PC-9 (cell line): Measurements from ENCODE around the gene PSMA7. TPM values are rescaled to one million over a fixed set of nuclear protein-coding genes. Genes with fewer than 3 reads are reported as not detected.

Source experiments
- BruUV-seq: library from RNA; stranded (reverse); fragments of 400-500 nt; replicated peaks from 2 replicates; lab custom pipeline; 2021; lab: Mats Ljungman, UMichigan
- CTCF ChIA-PET: fragments of 300-600 bp; sonication (Branson Sonifier 250); formaldehyde crosslinking; loops from one replicate; lab custom pipeline; 2022; ENCODE audit warnings: antibody characterized with exemption; lab: Charles Lee
- POLR2A ChIA-PET: fragments of 300-600 bp; sonication (Branson Sonifier 250); formaldehyde crosslinking; loops from one replicate; lab custom pipeline; 2022; ENCODE audit warnings: antibody characterized with exemption; ENCODE audit not compliant: unreplicated experiment; lab: Charles Lee
- DNase-seq, 2 experiments: peaks; one replicate each; pipeline versions ENCODE4 v3.0.0 to v3.0.0-alpha.2; 2015 to 2022; ENCODE audit warnings: mixed read lengths in 1 of 2
- H2AFZ ChIP-seq: fragments of 200-600 bp; sonication (generic); 2 replicates; pipeline ENCODE4 v1.8.1; 2017; ENCODE audit warnings: antibody characterized with exemption
- H3F3A ChIP-seq: fragments of 200-600 bp; sonication (generic); 2 replicates; pipeline ENCODE4 v1.8.1; 2017; ENCODE audit warnings: antibody characterized with exemption, mild to moderate bottlenecking, low read depth; ENCODE audit not compliant: insufficient read depth
- H3K27ac ChIP-seq: fragments of 200-600 bp; sonication (generic); 2 replicates; pipeline ENCODE4 v1.6.1; 2016; ENCODE audit warnings: mixed run types
- H3K27me3 ChIP-seq: fragments of 200-600 bp; sonication (generic); 2 replicates; pipeline ENCODE4 v1.6.1; 2016; ENCODE audit warnings: low read depth, mixed run types; ENCODE audit not compliant: insufficient read depth
- H3K36me3 ChIP-seq: fragments of 200-600 bp; sonication (generic); 2 replicates; pipeline ENCODE4 v1.6.1; 2016; ENCODE audit warnings: low read depth, mixed run types
- H3K4me1 ChIP-seq: fragments of 200-600 bp; sonication (generic); replicated peaks from 2 replicates; pipeline ENCODE4 v1.6.1; 2016; ENCODE audit warnings: mixed run types; ENCODE audit not compliant: insufficient read depth
- H3K4me2 ChIP-seq: fragments of 200-600 bp; sonication (generic); 2 replicates; pipeline ENCODE4 v1.6.1; 2017; ENCODE audit warnings: mixed run types
- H3K4me3 ChIP-seq: fragments of 200-600 bp; sonication (generic); 2 replicates; pipeline ENCODE4 v1.6.1; 2016; ENCODE audit warnings: mixed run types
- H3K79me2 ChIP-seq: fragments of 200-600 bp; sonication (generic); 2 replicates; pipeline ENCODE4 v1.6.1; 2017; ENCODE audit warnings: low read depth, mixed run types
- H3K9me2 ChIP-seq: fragments of 200-600 bp; sonication (generic); 2 replicates; pipeline ENCODE4 v1.8.1; 2017; ENCODE audit warnings: mild to moderate bottlenecking; ENCODE audit not compliant: insufficient read depth
- H3K9me3 ChIP-seq: fragments of 200-600 bp; sonication (generic); 2 replicates; pipeline ENCODE4 v1.8.1; 2016; ENCODE audit warnings: low read depth; ENCODE audit not compliant: insufficient read depth
- H4K20me1 ChIP-seq: fragments of 200-600 bp; sonication (generic); 2 replicates; pipeline ENCODE4 v1.8.1; 2017; ENCODE audit not compliant: insufficient read depth
- CTCF ChIP-seq: fragments of 200-600 bp; sonication (generic); conservative IDR thresholded peaks from 2 replicates; pipeline ENCODE4 v1.6.1; 2017; ENCODE audit warnings: mixed run types, antibody characterized with exemption, mild to moderate bottlenecking, moderate library complexity
- EZH2 ChIP-seq: fragments of 200-600 bp; sonication (generic); IDR thresholded peaks from 2 replicates; pipeline ENCODE4 v1.8.0; 2017; ENCODE audit warnings: antibody characterized with exemption, low read depth
- intact Hi-C: fragments of 100-400 bp; cut with micrococcal nuclease; formaldehyde crosslinking; loops from one replicate; pipeline ENCODE4 v1.10.0; 2022; ENCODE audit not compliant: unreplicated experiment
- total RNA-seq: library from RNA; stranded (reverse); gene quantifications from 2 replicates; pipeline ENCODE4 v1.2.3, GENCODE V29; 2021

The PSMA7 gene
- total RNA-seq, 1 experiment from 2014 or later = 391 TPM

GRCh38 chr20:62168061-62168460 is 24.9 kb upstream of the PSMA7 start:
- no peaks in the 10 kb centered on the region for H3K9me2 ChIP-seq
- H3K4me2 ChIP-seq = no peak overlapping the region
- intact Hi-C loops = no loop called here
- ChIA-PET CTCF (no interaction called here), POLR2A (no interaction called here)
- H3K4me3 ChIP-seq = no peak overlapping the region
- H3K79me2 ChIP-seq = no peaks in the 10 kb centered on the region
- H3K36me3 ChIP-seq = no peaks in the 10 kb centered on the region
- H4K20me1 ChIP-seq = peaks cover under 1% of the 10 kb centered on the region; the same call in 1 of the 2 replicates
- H3K9me3 ChIP-seq = no peaks in the 10 kb centered on the region
- H3F3A ChIP-seq = peaks cover 4% of the 10 kb centered on the region
- BruUV-seq = no TSS peak
- no peaks in the 10 kb centered on the region for H3K27me3 ChIP-seq
- TF ChIP-seq CTCF (no peak), EZH2 (no peak)
- H2AFZ ChIP-seq = no peak overlapping the region
- DNase-seq = no peak
- H3K4me1 ChIP-seq = no peaks in the 10 kb centered on the region
- H3K27ac ChIP-seq = no peak overlapping the region

- Histone ChIP-seq H3F3A (peaks cover 4% of the 10 kb centered on the region), H4K20me1 (peaks cover 5% of the 10 kb centered on the region; the same call in 1 of the 2 replicates), H3K9me2 (no peaks in the 10 kb centered on the region), H3K9me3 (no peaks in the 10 kb centered on the region), H3K27ac (no peak overlapping the region), H3K79me2 (no peaks in the 10 kb centered on the region), H3K4me2 (no peak overlapping the region), H3K27me3 (no peaks in the 10 kb centered on the region), H3K36me3 (no peaks in the 10 kb centered on the region), H3K4me1 (no peaks in the 10 kb centered on the region), H2AFZ (no peak overlapping the region), H3K4me3 (no peak overlapping the region)
- CTCF ChIA-PET = interaction anchor here (0.7 kb wide), 1 partner anchor 156 kb away, joined by 18 read pairs; no protein-coding TSS in a partner anchor
- no peak for DNase-seq
- BruUV-seq = no TSS peak
- POLR2A ChIA-PET = no interaction called here
- TF ChIP-seq CTCF (no peak), EZH2 (no peak)
- intact Hi-C loops = no loop called here
Observed at GRCh38 chr20:62167474-62167873, 24.3 kb upstream of the PSMA7 start.

- intact Hi-C loops = no loop called here
- H3K4me1 ChIP-seq = no peaks in the 10 kb centered on the region
- H3K4me3 ChIP-seq = no peak overlapping the region
- H3K27me3 ChIP-seq = no peaks in the 10 kb centered on the region
- POLR2A ChIA-PET = no interaction called here
- H3K36me3 ChIP-seq = peaks cover 9% of the 10 kb centered on the region; the same call in 1 of the 2 replicates
- H3K79me2 ChIP-seq = no peaks in the 10 kb centered on the region
- TF ChIP-seq EZH2 = no peak
- TF ChIP-seq CTCF = no peak
- BruUV-seq = no TSS peak
- H3F3A ChIP-seq = peaks cover 4% of the 10 kb centered on the region
- no peak overlapping the region for H2AFZ ChIP-seq
- no peak overlapping the region for H3K4me2 ChIP-seq
- H3K9me2 ChIP-seq = no peaks in the 10 kb centered on the region
- no peak for DNase-seq
- H3K27ac ChIP-seq = no peak overlapping the region
- CTCF ChIA-PET = no interaction called here
- H3K9me3 ChIP-seq = no peaks in the 10 kb centered on the region
- peaks cover 13% of the 10 kb centered on the region; the same call in 1 of the 2 replicates for H4K20me1 ChIP-seq
Observed at GRCh38 chr20:62165762-62166399, 22.7 kb upstream of the PSMA7 start.
